Measurements from ENCODE around the gene JMJD1C.
"Not testable (repeated sequence)": the region's sequence is repeated elsewhere in the genome, so short reads cannot be mapped to it uniquely, and the experiment has no call there.

JMJD1C gene

GRCh38 chr10:63252095-63252762 lies 213.5 kb downstream of the JMJD1C start:
- peaks cover 81% of the 10 kb centered on the region for H3K36me3 ChIP-seq
- no peak overlapping the region for H3K9ac ChIP-seq
- peaks cover 15% of the 10 kb centered on the region for H3K4me1 ChIP-seq
- peaks cover 81% of the 10 kb centered on the region for H4K20me1 ChIP-seq
- no peaks in the 10 kb centered on the region for H3K27me3 ChIP-seq
- no peak for TF ChIP-seq Cebpa-rat (IDR thresholded peaks at IDR 0.05)
- no peak overlapping the region for H3K4me2 ChIP-seq
- H3K9me3 ChIP-seq, result peaks cover 37% of the 10 kb centered on the region
- no peak overlapping the region for H3K27ac ChIP-seq
- H3K4me3 ChIP-seq, result no peak overlapping the region

- Histone ChIP-seq H3K9ac (no peak overlapping the region), H4K20me1 (peaks cover 65% of the 10 kb centered on the region), H3K4me1 (no peaks in the 10 kb centered on the region), H3K36me3 (peaks cover 87% of the 10 kb centered on the region), H3K9me3 (peaks cover 57% of the 10 kb centered on the region), H3K4me2 (no peak overlapping the region), H3K4me3 (no peak overlapping the region), H3K27ac (no peak overlapping the region), H3K27me3 (no peaks in the 10 kb centered on the region)
- TF ChIP-seq Cebpa-rat (IDR thresholded peaks at IDR 0.05), result no peak
These were observed 215.7 kb downstream of the JMJD1C start for GRCh38 chr10:63250032-63250431.

- Histone ChIP-seq H3K4me3 (no peak overlapping the region), H4K20me1 (peaks cover 65% of the 10 kb centered on the region), H3K27me3 (no peaks in the 10 kb centered on the region), H3K9ac (no peak overlapping the region), H3K27ac (no peak overlapping the region), H3K9me3 (peaks cover 53% of the 10 kb centered on the region), H3K36me3 (peaks cover 80% of the 10 kb centered on the region), H3K4me1 (peaks cover 20% of the 10 kb centered on the region), H3K4me2 (no peak overlapping the region)
- TF ChIP-seq Cebpa-rat (IDR thresholded peaks at IDR 0.05), result no peak
These were observed 218.0 kb downstream of the JMJD1C start for GRCh38 chr10:63247771-63248170.

GRCh38 chr10:63246356-63246755 lies 219.4 kb downstream of the JMJD1C start:
- no peak for TF ChIP-seq Cebpa-rat (IDR thresholded peaks at IDR 0.05)
- Histone ChIP-seq H3K9me3 (peaks cover 53% of the 10 kb centered on the region), H3K9ac (no peak overlapping the region), H4K20me1 (peaks cover 65% of the 10 kb centered on the region), H3K4me3 (no peak overlapping the region), H3K27ac (no peak overlapping the region), H3K4me2 (no peak overlapping the region), H3K36me3 (peaks cover 67% of the 10 kb centered on the region), H3K4me1 (peaks cover 34% of the 10 kb centered on the region), H3K27me3 (no peaks in the 10 kb centered on the region)

GRCh38 chr10:63241841-63242281 lies 223.9 kb downstream of the JMJD1C start:
- TF ChIP-seq Cebpa-rat (IDR thresholded peaks at IDR 0.05), result no peak
- Histone ChIP-seq H3K4me3 (no peak overlapping the region), H3K4me2 (peak overlapping the region; percentile 75)

GRCh38 chr10:63240807-63241206 lies 225.0 kb downstream of the JMJD1C start:
- Histone ChIP-seq H3K27me3 (no peaks in the 10 kb centered on the region), H3K27ac (peak overlapping the region; percentile 39; the same call in 1 of the 2 replicates), H3K36me3 (peaks cover 27% of the 10 kb centered on the region), H3K4me3 (no peak overlapping the region), H3K9ac (no peak overlapping the region), H4K20me1 (peaks cover 91% of the 10 kb centered on the region), H3K4me2 (no peak overlapping the region), H3K9me3 (peaks cover 13% of the 10 kb centered on the region), H3K4me1 (peaks cover 62% of the 10 kb centered on the region)
- no peak for TF ChIP-seq Cebpa-rat (IDR thresholded peaks at IDR 0.05)

More at GRCh38 chr10:63241841-63242281, 223.9 kb downstream of the JMJD1C start:
- Histone ChIP-seq H3K36me3 (peaks cover 35% of the 10 kb centered on the region), H3K27me3 (no peaks in the 10 kb centered on the region), H3K9me3 (peaks cover 23% of the 10 kb centered on the region), H3K4me1 (peaks cover 53% of the 10 kb centered on the region), H3K27ac (peak overlapping the region; percentile 47), H4K20me1 (peaks cover 80% of the 10 kb centered on the region), H3K9ac (no peak overlapping the region)

- no peak for TF ChIP-seq Cebpa-rat (IDR thresholded peaks at IDR 0.05)
- Histone ChIP-seq H3K4me3 (no peak overlapping the region), H3K9ac (no peak overlapping the region), H3K4me1 (peaks cover 49% of the 10 kb centered on the region), H3K4me2 (no peak overlapping the region), H3K36me3 (peaks cover 13% of the 10 kb centered on the region), H3K9me3 (no peaks in the 10 kb centered on the region), H3K27me3 (no peaks in the 10 kb centered on the region), H4K20me1 (peaks cover 99% of the 10 kb centered on the region), H3K27ac (no peak overlapping the region)
These were observed 227.3 kb downstream of the JMJD1C start for GRCh38 chr10:63238501-63238900.

- Histone ChIP-seq H3K9me3 (no peaks in the 10 kb centered on the region), H4K20me1 (peaks cover 99% of the 10 kb centered on the region), H3K27me3 (no peaks in the 10 kb centered on the region), H3K27ac (no peak overlapping the region), H3K4me3 (no peak overlapping the region), H3K36me3 (peaks cover 13% of the 10 kb centered on the region), H3K4me2 (peak overlapping the region; percentile 40; the same call in 1 of the 2 replicates), H3K9ac (no peak overlapping the region), H3K4me1 (peaks cover 38% of the 10 kb centered on the region)
- TF ChIP-seq Cebpa-rat (IDR thresholded peaks at IDR 0.05), result no peak
These were observed 228.4 kb downstream of the JMJD1C start for GRCh38 chr10:63237396-63237795.

- Histone ChIP-seq H3K27me3 (no peaks in the 10 kb centered on the region), H3K9me3 (no peaks in the 10 kb centered on the region), H3K9ac (no peak overlapping the region), H3K27ac (0 out of 2 replicates have a peak overlapping the region, but pooled peaks have one; percentile 8), H3K4me2 (peak overlapping the region; percentile 40), H3K36me3 (peaks cover 17% of the 10 kb centered on the region), H4K20me1 (peaks cover 99% of the 10 kb centered on the region), H3K4me1 (peaks cover 27% of the 10 kb centered on the region), H3K4me3 (no peak overlapping the region)
- TF ChIP-seq Cebpa-rat (IDR thresholded peaks at IDR 0.05), result no peak
These were observed 229.5 kb downstream of the JMJD1C start for GRCh38 chr10:63236113-63236935.

GRCh38 chr10:63235136-63235535 lies 230.6 kb downstream of the JMJD1C start:
- not testable (repeated sequence) for H3K27me3 ChIP-seq, H3K9ac ChIP-seq, H3K4me2 ChIP-seq, H3K27ac ChIP-seq, H3K4me3 ChIP-seq, H3K9me3 ChIP-seq
- Histone ChIP-seq H4K20me1 (peaks cover 99% of the 10 kb centered on the region), H3K4me1 (peaks cover 21% of the 10 kb centered on the region), H3K36me3 (peaks cover 21% of the 10 kb centered on the region)
